GM21526 (cell line): ENCODE data around the gene OR4D9.
A peak's percentile ranks its signal among the peaks of the same experiment; 100 is the strongest.

Source experiments
- ATAC-seq: cut with Tn5 transposase; IDR thresholded peaks from one replicate; pipeline ENCODE4 v1.9.1; 2021; ENCODE audit warnings: moderate library complexity; ENCODE audit not compliant: unreplicated experiment, low FRiP score

The OR4D9 gene

GRCh38 chr11:59550368-59550841 lies 39.1 kb downstream of the OR4D9 start:
- peak; percentile 87 for ATAC-seq

- ATAC-seq = peak; percentile 40
Measured at GRCh38 chr11:59550842-59551658, 39.7 kb downstream of the OR4D9 start.

GRCh38 chr11:59551659-59552521 lies 40.6 kb downstream of the OR4D9 start:
- no peak for ATAC-seq

GRCh38 chr11:59552844-59553243 lies 41.5 kb downstream of the OR4D9 start:
- no peak for ATAC-seq

- ATAC-seq = no peak
Measured at GRCh38 chr11:59553323-59553722, 42.0 kb downstream of the OR4D9 start.

- no peak for ATAC-seq
Measured at GRCh38 chr11:59555601-59556114, 44.3 kb downstream of the OR4D9 start.

GRCh38 chr11:59556115-59556916 lies 45.0 kb downstream of the OR4D9 start:
- ATAC-seq = no peak

GRCh38 chr11:59556917-59557348 lies 45.6 kb downstream of the OR4D9 start:
- no peak for ATAC-seq

- ATAC-seq = no peak
Measured at GRCh38 chr11:59558270-59558643, 46.9 kb downstream of the OR4D9 start.

GRCh38 chr11:59559886-59560285 lies 48.5 kb downstream of the OR4D9 start:
- peak; percentile 2 for ATAC-seq

- peak; percentile 31 for ATAC-seq
Measured at GRCh38 chr11:59560290-59560701, 49.0 kb downstream of the OR4D9 start.

- peak; percentile 40 for ATAC-seq
Measured at GRCh38 chr11:59560702-59561473, 49.5 kb downstream of the OR4D9 start.

GRCh38 chr11:59562292-59562691 lies 51.0 kb downstream of the OR4D9 start:
- no peak for ATAC-seq
